OCI-LY1 (cell line): ENCODE measurements around the gene NRK.

ENCODE experiments used
- CTCF ChIP-seq: fragments of 200-600 bp; sonication (generic), shearing (Covaris generic); IDR thresholded peaks from 2 replicates; pipeline ENCODE4 v1.5.1; 2017; ENCODE audit warnings: mild to moderate bottlenecking, antibody characterized with exemption, low read length, moderate library complexity, mixed read lengths
- EZH2 ChIP-seq: fragments of 200-600 bp; sonication (generic), shearing (Covaris generic); IDR thresholded peaks from 2 replicates; pipeline ENCODE4 v1.8.0; 2017; ENCODE audit warnings: borderline replicate concordance, mixed run types, mild to moderate bottlenecking, antibody characterized with exemption, low read length, moderate library complexity, mixed read lengths

- peak; percentile 33; the same call in 1 of the 2 replicates for TF ChIP-seq CTCF
- TF ChIP-seq EZH2, result no peak
These were observed 54.3 kb downstream of the NRK start for GRCh38 chrX:105876658-105877057.
